ENCODE results near the gene GAB1.

Gene GAB1

GRCh38 chr4:143386812-143387211, 50.1 kb downstream of the GAB1 start:
- Mint-ChIP-seq H3K36me3 (ENCODE audit: low read depth) (peaks cover 8% of the 10 kb centered on the region), H3K27me3 (ENCODE audit: low read depth, poor library complexity) (no peaks in the 10 kb centered on the region), H3K4me1 (peaks cover 64% of the 10 kb centered on the region), H3K27ac (no peak overlapping the region), H3K9me3 (no peaks in the 10 kb centered on the region), H3K4me3 (no peak overlapping the region)
- no peak for DNase-seq
- TF ChIP-seq CTCF (IDR thresholded peaks at IDR 0.05), result no peak

- no peaks in the 10 kb centered on the region for H3K9me3 Mint-ChIP-seq
- no peaks in the 10 kb centered on the region for H3K27me3 Mint-ChIP-seq (ENCODE audit: low read depth, poor library complexity)
- TF ChIP-seq CTCF (IDR thresholded peaks at IDR 0.05), result no peak
- DNase-seq, result no peak
- H3K4me3 Mint-ChIP-seq, result no peak overlapping the region
- H3K36me3 Mint-ChIP-seq (ENCODE audit: low read depth), result peaks cover 8% of the 10 kb centered on the region
- H3K4me1 Mint-ChIP-seq, result peaks cover 42% of the 10 kb centered on the region
- H3K27ac Mint-ChIP-seq, result no peak overlapping the region
Observed at GRCh38 chr4:143389579-143390195, 53.0 kb downstream of the GAB1 start.

GRCh38 chr4:143390764-143391163, 54.1 kb downstream of the GAB1 start:
- TF ChIP-seq CTCF (IDR thresholded peaks at IDR 0.05), result no peak
- Mint-ChIP-seq H3K27me3 (ENCODE audit: low read depth, poor library complexity) (no peaks in the 10 kb centered on the region), H3K9me3 (no peaks in the 10 kb centered on the region), H3K27ac (no peak overlapping the region), H3K4me3 (no peak overlapping the region), H3K36me3 (ENCODE audit: low read depth) (peaks cover 8% of the 10 kb centered on the region), H3K4me1 (peaks cover 44% of the 10 kb centered on the region)
- no peak for DNase-seq

GRCh38 chr4:143391261-143391660, 54.6 kb downstream of the GAB1 start:
- no peaks in the 10 kb centered on the region for H3K27me3 Mint-ChIP-seq (ENCODE audit: low read depth, poor library complexity)
- no peak for TF ChIP-seq CTCF (IDR thresholded peaks at IDR 0.05)
- H3K27ac Mint-ChIP-seq, result no peak overlapping the region
- DNase-seq, result no peak
- H3K36me3 Mint-ChIP-seq (ENCODE audit: low read depth), result peaks cover 12% of the 10 kb centered on the region
- peaks cover 49% of the 10 kb centered on the region for H3K4me1 Mint-ChIP-seq
- no peak overlapping the region for H3K4me3 Mint-ChIP-seq
- H3K9me3 Mint-ChIP-seq, result no peaks in the 10 kb centered on the region

- H3K27ac Mint-ChIP-seq, result no peak overlapping the region
- no peak overlapping the region for H3K4me3 Mint-ChIP-seq
- H3K9me3 Mint-ChIP-seq, result no peaks in the 10 kb centered on the region
- H3K27me3 Mint-ChIP-seq (ENCODE audit: low read depth, poor library complexity), result no peaks in the 10 kb centered on the region
- peaks cover 13% of the 10 kb centered on the region for H3K36me3 Mint-ChIP-seq (ENCODE audit: low read depth)
- no peak for DNase-seq
- peaks cover 50% of the 10 kb centered on the region for H3K4me1 Mint-ChIP-seq
- no peak for TF ChIP-seq CTCF (IDR thresholded peaks at IDR 0.05)
Observed at GRCh38 chr4:143391895-143392294, 55.2 kb downstream of the GAB1 start.

GRCh38 chr4:143393195-143393594, 56.5 kb downstream of the GAB1 start:
- Mint-ChIP-seq H3K27me3 (ENCODE audit: low read depth, poor library complexity) (no peaks in the 10 kb centered on the region), H3K4me3 (no peak overlapping the region), H3K4me1 (peaks cover 48% of the 10 kb centered on the region), H3K9me3 (no peaks in the 10 kb centered on the region), H3K27ac (no peak overlapping the region), H3K36me3 (ENCODE audit: low read depth) (peaks cover 5% of the 10 kb centered on the region)
- TF ChIP-seq CTCF (IDR thresholded peaks at IDR 0.05), result no peak
- DNase-seq, result no peak

Data from nephron progenitor cell (in vitro differentiated cells).